RPMI8226 (cell line): ENCODE results near the gene AAGAB.

Experiments
- DNase-seq: peaks from one replicate; pipeline ENCODE4 v3.0.0-alpha.2; 2015

AAGAB gene

GRCh38 chr15:67186688-67187087, 67.8 kb downstream of the AAGAB start:
- peak; percentile 29 for DNase-seq

- no peak for DNase-seq
These were observed 68.2 kb downstream of the AAGAB start for GRCh38 chr15:67186226-67186649.

GRCh38 chr15:67185621-67186225, 68.7 kb downstream of the AAGAB start:
- no peak for DNase-seq

- DNase-seq = no peak
These were observed 69.4 kb downstream of the AAGAB start for GRCh38 chr15:67185051-67185450.

GRCh38 chr15:67184208-67184925, 70.1 kb downstream of the AAGAB start:
- DNase-seq = no peak

- no peak for DNase-seq
These were observed 70.9 kb downstream of the AAGAB start for GRCh38 chr15:67183443-67184169.

- DNase-seq = no peak
These were observed 73.2 kb downstream of the AAGAB start for GRCh38 chr15:67181221-67181639.

- no peak for DNase-seq
These were observed 73.8 kb downstream of the AAGAB start for GRCh38 chr15:67180514-67181191.

GRCh38 chr15:67180035-67180434, 74.4 kb downstream of the AAGAB start:
- no peak for DNase-seq

- no peak for DNase-seq
These were observed 75.0 kb downstream of the AAGAB start for GRCh38 chr15:67179411-67179995.

GRCh38 chr15:67178569-67179210, 75.8 kb downstream of the AAGAB start:
- DNase-seq = no peak

- no peak for DNase-seq
These were observed 76.7 kb downstream of the AAGAB start for GRCh38 chr15:67177752-67178151.

GRCh38 chr15:67176195-67176971, 78.1 kb downstream of the AAGAB start:
- DNase-seq = no peak

- no peak for DNase-seq
These were observed 78.8 kb downstream of the AAGAB start for GRCh38 chr15:67175643-67176071.

- DNase-seq = peak; percentile 24
These were observed 79.4 kb downstream of the AAGAB start for GRCh38 chr15:67174864-67175573.

- DNase-seq = no peak
These were observed 80.0 kb downstream of the AAGAB start for GRCh38 chr15:67174446-67174845.

GRCh38 chr15:67173786-67174185, 80.7 kb downstream of the AAGAB start:
- no peak for DNase-seq

GRCh38 chr15:67173005-67173404, 81.5 kb downstream of the AAGAB start:
- DNase-seq = no peak

GRCh38 chr15:67172172-67172571, 82.3 kb downstream of the AAGAB start:
- DNase-seq = no peak

- no peak for DNase-seq
These were observed 83.0 kb downstream of the AAGAB start for GRCh38 chr15:67171471-67171870.
